ENCODE measurements around the gene MEIS3.

GRCh38 chr19:47373246-47374240 lies 45.8 kb downstream of the MEIS3 start:
- TF ChIP-seq ZNF274 (IDR thresholded peaks at IDR 0.05; ENCODE audit: low read depth, low read length) = no peak
- no peak for TF ChIP-seq YY1 (IDR thresholded peaks at IDR 0.05; ENCODE audit: insufficient read depth, insufficient read length)
- TF ChIP-seq SUZ12 (IDR thresholded peaks at IDR 0.05; ENCODE audit: extremely low read depth, insufficient read depth, insufficient read length) = no peak
